VCaP (cell line): ENCODE measurements around the gene TRMT61A.
A peak's percentile ranks its signal among the peaks of the same experiment; 100 is the strongest.

Experiments used
- H3K27ac ChIP-seq: fragments of 450-650 bp; 2 replicates; pipeline ENCODE4 v1.5.1; 2017
- TF ChIP-seq, protein P1 (sequence below): fragments of 450-650 bp; conservative IDR thresholded peaks from 2 replicates; pipeline ENCODE4 v1.5.1; 2017; ENCODE audit warnings: mild to moderate bottlenecking, moderate library complexity

TRMT61A gene

GRCh38 chr14:103574104-103574503 is 45.1 kb downstream of the TRMT61A start:
- TF ChIP-seq, protein P1, sequence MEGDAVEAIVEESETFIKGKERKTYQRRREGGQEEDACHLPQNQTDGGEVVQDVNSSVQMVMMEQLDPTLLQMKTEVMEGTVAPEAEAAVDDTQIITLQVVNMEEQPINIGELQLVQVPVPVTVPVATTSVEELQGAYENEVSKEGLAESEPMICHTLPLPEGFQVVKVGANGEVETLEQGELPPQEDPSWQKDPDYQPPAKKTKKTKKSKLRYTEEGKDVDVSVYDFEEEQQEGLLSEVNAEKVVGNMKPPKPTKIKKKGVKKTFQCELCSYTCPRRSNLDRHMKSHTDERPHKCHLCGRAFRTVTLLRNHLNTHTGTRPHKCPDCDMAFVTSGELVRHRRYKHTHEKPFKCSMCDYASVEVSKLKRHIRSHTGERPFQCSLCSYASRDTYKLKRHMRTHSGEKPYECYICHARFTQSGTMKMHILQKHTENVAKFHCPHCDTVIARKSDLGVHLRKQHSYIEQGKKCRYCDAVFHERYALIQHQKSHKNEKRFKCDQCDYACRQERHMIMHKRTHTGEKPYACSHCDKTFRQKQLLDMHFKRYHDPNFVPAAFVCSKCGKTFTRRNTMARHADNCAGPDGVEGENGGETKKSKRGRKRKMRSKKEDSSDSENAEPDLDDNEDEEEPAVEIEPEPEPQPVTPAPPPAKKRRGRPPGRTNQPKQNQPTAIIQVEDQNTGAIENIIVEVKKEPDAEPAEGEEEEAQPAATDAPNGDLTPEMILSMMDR: no peak
- H3K27ac ChIP-seq: peak overlapping the region; percentile 97

- TF ChIP-seq, protein P1: no peak
- H3K27ac ChIP-seq: peak overlapping the region; percentile 97
These were observed 45.8 kb downstream of the TRMT61A start for GRCh38 chr14:103574707-103575285.

DNA sequence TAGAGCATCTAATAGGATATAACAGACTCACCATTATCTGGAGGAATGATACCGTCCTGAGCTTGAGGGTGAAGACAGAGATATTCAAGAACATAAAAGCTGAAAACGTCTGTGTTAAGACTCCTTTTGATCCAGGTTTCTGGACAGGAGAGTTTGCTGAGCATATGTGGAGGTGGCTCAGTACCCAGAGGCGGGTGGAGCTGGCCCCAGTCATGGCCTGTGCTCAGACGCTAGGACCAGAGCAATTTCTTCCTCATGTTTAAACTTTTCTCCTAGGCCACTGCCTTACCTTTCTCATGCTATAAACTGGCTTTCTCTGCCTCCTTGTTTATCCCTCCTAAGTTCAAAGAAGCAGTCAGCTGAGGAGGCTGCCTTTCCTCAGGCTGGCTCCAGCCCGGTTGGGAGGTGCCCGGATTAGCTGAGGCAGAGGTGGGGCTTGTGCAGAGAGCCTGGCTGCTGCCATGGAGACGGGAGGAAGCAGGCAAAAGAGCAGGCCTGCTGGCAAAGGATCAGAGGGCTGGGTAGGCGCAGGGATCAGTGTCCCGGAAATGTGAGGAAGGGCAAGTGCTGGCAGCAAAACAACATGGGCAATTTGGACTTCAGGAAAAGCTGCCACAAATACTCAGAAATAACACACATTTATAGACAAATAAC is 47.5 kb downstream of the TRMT61A start:
- H3K27ac ChIP-seq: peak overlapping the region; percentile 97
- TF ChIP-seq, protein P1: no peak

- TF ChIP-seq, protein P1: no peak
- peak overlapping the region; percentile 97 for H3K27ac ChIP-seq
These were observed 49.5 kb downstream of the TRMT61A start for GRCh38 chr14:103578401-103579075.

DNA sequence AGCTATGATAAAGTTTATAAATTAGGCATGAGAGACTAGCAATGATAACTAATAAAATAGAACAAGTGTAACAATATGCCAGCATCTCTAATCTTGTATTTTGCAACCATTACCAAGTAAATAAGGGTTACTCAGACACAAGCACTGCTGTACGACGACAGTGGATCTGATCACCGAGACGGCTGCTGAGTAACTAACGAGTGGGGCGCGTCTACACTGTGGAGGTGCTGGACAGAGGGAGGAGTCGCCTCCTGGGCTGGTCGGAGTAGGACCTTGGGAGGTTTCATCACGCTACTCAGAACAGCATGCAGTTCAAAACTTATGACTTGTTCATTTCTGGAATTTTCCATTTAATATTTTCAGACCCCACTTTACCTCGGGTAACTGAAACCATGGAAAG is 52.2 kb downstream of the TRMT61A start:
- TF ChIP-seq, protein P1: no peak
- H3K27ac ChIP-seq: no peak overlapping the region

DNA sequence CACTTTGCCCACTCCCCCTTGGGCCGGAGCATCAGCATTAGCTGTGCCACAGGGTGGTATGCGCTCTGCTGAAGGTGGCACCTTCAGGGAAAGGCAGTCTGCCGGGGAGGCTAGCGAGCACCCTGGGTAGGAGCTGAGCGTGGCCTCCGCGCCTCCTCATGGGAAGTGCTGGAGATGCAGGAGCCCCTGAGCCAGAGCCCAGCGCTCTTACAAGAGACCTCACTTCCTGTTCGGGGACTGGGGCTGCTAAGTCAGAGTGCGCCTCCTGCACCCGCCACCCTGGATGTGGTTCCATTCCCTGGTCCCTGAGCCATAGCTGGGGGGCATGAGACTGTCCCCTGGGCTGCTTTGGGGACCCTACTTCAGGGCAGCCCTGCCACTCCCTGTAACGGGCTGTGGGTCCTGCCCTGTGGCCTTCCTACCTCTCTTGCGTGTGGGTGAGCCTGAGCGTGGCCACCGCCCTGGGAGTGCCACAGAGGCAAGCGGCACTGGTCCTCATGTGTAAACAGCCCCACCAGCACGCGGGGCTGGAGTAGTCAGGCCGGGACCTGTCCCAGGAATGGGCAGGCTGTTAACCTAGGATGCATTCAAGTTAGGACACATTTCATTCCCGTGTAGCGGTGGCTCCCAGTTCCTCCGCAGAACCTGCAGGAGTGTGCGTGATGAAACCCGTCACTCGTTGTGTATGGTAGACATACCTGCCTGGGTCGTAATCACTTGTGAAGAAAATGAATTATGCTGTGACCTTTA is 53.1 kb downstream of the TRMT61A start:
- H3K27ac ChIP-seq: no peak overlapping the region
- TF ChIP-seq, protein P1: no peak
